T-helper 2 cell (primary cell): ENCODE measurements around the gene KRTAP5-2.
"Not testable (repeated sequence)": the region's sequence is repeated elsewhere in the genome, so short reads cannot be mapped to it uniquely, and the experiment has no call there.

Experiments used
- DNase-seq, 5 experiments: peaks; one replicate each; pipeline versions ENCODE4 v3.0.0 to v3.0.0-alpha.2; 2012 to 2022

The KRTAP5-2 gene

GRCh38 chr11:1589191-1589963, 8.7 kb downstream of the KRTAP5-2 start:
- peak in 2 of 5 experiments; percentile 57 to 81 for DNase-seq

DNA sequence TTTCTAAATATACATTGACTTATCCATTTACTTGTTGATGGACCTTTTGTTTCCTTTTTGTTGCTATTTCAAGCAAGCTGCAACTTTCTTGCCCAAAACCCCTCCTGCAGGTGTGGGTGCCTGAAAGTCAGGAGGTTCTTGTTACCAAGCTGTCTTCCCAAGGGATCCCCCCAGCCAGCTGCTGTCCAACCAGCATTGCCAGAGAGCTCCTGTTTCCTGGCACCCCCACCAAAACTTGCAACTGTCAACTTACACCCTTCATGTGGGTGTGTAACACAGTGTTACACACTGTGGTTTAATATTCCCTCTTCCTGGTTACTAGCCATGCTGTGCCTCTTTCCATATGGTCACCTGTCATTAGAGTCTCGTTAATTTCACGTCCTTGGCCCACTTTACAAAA, 11.4 kb downstream of the KRTAP5-2 start:
- no peak for DNase-seq

GRCh38 chr11:1584661-1585370, 13.3 kb downstream of the KRTAP5-2 start, which contains the start of gene KRTAP5-1:
Gene KRTAP5-1 (minus strand): TSS chr11:1585283. CDS start chr11:1585249, 34 bp downstream.
- not testable (repeated sequence) for DNase-seq

GRCh38 chr11:1582909-1583308, 15.2 kb downstream of the KRTAP5-2 start:
- DNase-seq: not testable (repeated sequence)

DNA sequence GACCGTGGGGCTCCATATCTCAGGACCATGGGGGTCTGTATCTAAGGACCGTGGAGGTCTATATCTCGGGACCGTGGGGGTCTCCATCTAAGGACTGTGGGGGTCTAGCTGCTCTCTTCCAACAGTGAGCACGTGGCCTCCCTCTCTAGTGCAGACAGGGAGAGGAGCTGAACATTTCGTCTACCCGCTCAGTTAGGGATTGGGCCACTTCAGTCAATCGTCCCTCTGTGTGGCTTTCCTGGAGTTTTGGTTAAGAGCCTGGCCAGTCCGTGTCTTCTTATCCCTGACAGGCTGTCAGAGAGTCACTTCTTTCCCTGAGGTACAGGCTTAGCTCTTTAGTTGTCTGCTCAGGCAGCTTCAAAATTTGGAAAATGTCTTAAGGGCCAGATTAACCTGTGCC, 16.1 kb downstream of the KRTAP5-2 start:
- no peak for DNase-seq

DNA sequence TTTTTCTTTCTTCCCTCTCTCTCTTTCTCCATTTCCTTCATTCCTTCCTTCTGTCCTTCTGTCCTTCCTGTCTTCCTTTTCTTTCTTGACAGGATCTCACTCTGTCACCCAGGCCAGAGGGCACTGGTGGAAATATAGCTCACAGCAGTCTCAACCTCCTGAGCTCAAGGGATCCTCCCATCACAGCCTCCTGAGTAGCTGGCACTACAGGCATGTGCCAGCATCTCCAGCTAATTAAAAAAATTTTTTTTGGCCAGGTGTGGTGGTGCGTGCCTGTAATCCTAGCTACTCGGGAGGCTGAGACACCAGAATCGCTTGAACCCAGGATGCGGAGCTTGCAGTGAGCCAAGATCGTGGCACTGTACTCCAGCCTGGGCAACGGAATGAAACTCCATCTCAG, 21.3 kb downstream of the KRTAP5-2 start:
- no peak for DNase-seq

GRCh38 chr11:1575756-1576155, 22.3 kb downstream of the KRTAP5-2 start:
- not testable (repeated sequence) for DNase-seq

GRCh38 chr11:1574933-1575242, 23.2 kb downstream of the KRTAP5-2 start:
- DNase-seq: no peak

DNA sequence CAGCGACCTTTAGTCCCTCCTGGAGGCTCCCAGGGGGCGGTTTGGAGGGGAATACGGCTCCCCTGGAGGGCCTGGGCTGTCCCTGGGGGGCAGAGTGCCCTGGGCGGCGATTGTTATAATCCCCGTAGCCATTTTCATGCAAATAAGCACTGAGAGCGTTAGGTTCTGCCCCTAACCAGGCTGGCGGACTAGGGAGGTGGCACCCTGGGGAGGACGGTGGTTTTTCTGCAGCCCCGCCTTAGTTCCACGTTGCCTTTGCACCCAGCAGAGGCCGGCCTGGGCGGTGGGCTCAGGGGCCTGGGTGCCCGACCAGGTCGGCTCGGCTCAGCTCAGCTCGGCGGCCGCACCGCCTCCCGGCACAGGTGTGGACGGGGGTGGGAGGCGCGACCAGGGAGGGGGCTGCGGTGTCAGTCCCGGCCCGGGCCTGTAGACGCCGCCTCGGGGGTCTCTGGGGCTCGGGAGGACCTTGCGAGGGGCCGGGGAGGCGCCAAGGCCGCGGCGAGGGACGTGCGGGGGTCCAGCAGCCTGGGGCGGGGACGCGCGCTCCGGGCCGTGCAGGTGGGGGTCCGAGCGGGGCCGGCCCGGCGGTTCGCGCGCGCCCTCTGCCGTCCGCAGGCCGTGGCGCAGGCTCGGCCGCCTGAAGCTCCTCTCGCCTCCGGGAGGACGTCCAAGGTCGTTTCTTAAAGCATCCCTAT, 23.7 kb downstream of the KRTAP5-2 start:
- peak; percentile 41 to 58 (median 44) for DNase-seq

- no peak for DNase-seq
Observed at GRCh38 chr11:1573903-1574237, 24.2 kb downstream of the KRTAP5-2 start.

DNA sequence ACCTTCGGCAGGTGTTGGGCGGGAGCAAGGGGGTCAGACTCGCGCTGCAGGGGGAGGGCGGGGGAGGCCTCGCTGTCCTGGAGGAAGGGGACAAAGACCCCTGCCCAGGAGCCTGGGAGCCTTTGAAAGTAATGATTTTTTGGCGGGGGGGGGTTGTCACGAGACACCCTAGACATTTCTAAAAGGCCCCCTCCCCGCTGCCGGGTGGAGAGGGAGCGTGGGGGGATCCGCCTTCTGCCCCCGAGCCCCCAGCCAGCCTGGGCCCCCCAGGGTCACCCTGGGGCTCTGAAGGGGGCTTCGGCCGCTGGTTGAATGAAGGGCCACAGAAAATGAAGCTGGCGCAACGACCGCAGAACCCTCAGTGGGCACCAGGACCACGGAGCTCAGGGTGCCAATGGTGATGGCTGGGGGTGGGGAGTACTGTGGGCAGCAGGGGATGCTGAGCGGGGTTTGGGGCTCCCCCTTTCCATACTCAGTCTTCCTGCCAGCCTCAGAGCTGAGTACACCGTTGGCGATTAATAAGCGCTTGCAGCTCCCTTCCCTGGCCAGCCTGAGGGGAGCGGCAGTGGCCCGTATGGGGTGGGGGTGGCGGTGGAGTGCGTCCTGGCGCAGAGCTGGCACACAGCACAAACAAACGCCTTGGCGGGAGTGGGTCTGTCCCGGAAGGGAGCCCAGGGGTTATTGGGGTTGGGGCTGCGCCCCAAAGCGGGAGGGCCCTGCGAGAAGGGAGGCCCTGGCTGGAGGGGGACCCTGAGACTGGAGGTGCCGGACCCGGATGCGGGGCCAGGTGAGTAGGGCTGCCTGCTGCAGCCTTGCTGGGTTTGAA, 24.8 kb downstream of the KRTAP5-2 start:
- DNase-seq: peak in 2 of 5 experiments; percentile 19 to 53

GRCh38 chr11:1572197-1573076, 25.7 kb downstream of the KRTAP5-2 start, which contains the start of gene DUSP8:
Gene DUSP8 (minus strand): TSS chr11:1572271. CDS start chr11:1565826, 6,445 bp downstream.
- peak; percentile 86 to 95 (median 93) for DNase-seq

DNA sequence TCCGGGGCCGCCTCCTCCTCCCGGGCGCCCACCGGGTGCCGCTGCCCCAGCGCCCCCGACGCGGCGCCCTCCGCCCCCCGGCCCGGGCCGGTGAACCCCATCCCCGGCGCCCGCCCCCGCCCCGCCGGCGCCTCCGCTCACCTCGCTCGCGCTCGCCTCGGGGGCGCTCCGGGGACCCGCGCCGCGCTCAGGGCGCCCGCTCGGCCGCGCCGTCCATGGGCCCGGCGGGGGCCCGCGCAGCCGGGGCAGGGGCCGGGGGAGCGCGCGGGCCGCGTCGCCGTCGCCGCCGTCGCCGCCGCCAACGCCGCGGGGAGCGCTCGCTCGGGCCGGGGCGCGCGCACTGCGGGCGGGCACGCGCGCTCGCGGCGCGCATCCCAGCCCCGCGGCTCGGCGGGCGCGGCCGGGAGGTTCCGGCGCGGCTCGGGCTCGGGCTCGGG, 26.3 kb downstream of the KRTAP5-2 start:
- DNase-seq: no peak

DNA sequence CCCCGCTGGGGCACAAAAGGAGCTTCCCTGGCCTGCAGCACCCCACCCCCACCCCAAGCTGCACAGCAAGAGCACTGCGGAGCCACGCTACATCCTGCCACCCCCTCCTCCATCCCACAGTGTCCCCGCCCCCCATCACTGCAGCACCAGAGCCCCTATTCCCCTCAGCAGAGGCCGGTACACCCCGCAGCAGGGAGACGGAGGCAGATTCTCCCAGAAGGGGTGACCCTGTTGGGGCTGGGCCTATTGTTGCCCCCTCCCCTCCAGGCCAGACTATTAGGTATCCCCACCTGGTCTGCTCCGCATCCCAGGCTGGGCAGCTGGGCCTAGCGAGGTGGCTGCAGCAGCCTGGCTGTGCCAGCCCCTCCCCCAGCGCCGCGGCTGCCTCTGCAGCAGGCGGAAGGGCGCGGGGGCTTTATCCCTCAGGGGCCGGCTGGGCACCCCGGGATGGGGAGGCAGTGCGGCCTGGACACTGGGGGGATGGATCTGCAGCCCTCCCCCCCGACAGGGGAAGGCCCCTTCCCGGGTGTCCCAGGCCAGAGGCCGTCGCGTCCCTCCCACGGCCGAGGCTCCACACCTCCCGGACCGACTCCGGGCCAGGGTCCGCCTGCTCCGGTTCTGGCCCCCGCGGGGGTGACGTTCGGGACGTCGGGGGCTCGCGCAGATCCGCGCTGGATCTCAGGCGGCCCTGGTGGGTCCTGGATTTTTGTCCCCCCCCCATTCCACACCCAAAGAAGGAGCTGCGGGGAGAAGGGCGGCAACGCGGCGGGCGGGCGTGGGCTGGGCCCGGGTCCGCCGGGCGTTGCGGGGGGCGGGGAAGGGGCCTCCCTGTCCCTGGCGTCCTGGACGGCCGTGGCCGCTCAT, 27.0 kb downstream of the KRTAP5-2 start:
- peak in 1 of 5 experiments; percentile 21 for DNase-seq

GRCh38 chr11:1570531-1570895, 27.6 kb downstream of the KRTAP5-2 start:
- DNase-seq: no peak

DNA sequence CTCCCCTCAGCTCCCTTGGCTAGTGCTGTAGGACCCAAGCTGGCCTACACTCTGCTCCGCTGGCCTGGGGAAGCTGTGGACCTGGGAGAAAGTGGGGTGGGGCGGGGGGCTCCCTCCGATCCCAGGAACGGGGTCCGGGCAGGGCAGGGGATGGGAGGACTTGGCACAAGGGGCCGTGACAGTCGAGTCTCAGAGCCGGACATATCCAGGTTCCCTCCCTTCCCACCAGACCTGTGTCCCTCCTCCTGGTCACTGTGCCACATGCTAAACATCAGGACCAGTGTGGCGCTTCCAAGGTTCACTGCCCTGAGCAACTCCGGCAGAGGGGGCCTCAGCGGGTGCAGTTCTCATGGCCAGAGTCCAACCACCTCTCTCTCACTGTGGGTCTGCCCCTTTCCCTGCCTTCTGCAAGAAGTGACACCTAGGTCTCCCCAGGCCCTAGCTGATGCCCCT, 28.1 kb downstream of the KRTAP5-2 start:
- DNase-seq: no peak

DNA sequence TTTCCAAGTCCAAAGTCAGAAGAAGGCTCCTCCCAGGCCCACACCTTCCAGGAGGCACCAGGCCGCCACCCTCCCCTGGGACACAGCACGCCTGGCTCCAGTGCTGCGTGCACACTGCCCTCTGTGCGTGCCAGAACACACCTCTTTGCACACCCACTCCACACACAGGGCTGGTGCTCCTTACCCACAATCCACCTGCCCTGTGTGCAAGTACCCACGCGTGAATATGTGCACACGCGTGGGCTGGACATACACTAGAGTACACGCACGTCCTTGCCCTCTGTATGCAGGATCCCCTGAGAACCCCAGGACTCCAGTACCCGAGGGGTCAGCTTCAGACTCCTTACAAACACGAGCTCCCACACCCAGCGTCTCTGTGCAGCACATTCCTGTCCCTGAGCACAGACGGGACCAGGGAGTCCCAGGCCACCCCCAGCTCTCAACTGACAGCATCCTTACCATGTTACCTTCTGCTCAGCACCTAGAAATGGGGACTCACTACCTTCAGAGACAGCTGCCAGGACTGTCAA, 28.8 kb downstream of the KRTAP5-2 start:
- DNase-seq: no peak

GRCh38 chr11:1568441-1568911, 29.6 kb downstream of the KRTAP5-2 start:
- peak in 2 of 5 experiments; percentile 27 to 75 for DNase-seq

DNA sequence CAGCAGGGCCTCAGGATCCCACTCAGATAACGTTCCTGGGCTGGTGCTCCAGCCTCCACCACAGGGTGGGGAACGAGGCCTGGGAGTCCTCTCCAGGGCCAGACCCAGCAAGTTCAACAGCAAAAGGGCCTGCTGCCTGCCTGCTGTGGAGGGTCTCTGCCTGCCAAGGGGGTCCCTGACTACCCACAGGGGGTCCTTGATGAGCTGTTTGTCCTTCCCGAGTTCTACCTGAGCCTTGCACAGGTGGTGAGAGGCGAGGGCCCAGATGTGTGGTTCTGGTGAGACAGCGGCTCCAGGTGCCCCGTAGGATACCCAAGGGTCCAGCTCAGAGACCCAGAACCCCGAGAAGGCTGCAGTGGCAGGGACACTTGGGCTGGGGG, 30.4 kb downstream of the KRTAP5-2 start:
- DNase-seq: no peak
